ENCODE measurements around the gene RTN4. TPM values are rescaled to one million over a fixed set of nuclear protein-coding genes. Genes with fewer than 3 reads are reported as not detected.

The RTN4 gene
- total and polyA plus RNA-seq, 2 donors from 2014 or later, result 296 to 329 TPM

DNA sequence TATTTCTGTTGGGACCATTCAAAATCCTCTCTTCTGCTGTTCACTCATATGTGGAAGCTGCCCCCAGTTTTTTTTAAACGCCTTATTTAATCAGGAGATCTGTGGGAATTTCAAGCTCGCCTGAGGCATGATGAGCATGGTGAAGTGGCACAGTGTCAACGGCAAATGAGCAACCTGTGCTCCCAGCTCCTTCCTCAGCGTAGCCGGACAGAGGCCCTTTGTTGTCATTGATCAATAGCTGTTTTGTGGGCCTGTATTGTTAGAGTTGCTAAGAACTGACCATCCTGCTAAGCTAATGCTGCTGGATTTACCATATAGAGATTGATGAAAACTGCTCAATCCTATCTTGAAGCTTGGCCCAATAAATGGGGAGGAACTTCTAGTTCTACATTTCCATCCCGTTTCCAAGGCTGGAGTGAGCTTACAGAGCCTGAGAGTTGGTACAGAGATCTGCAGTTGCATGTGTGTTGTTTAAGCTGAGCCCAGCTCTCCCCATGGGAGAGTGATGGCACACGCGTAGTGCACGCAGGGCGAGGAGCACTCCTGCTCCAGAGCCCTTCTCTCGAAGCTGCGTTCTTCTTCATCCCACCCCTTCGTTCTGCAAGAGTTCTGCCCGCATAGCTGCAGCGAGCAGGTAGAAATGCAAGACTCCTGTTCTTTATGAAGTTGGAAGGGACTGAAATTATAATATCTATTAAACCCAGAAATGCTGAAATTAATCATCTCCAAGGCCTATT is 108.8 kb downstream of the RTN4 start:
- Histone ChIP-seq H3K27ac (ENCODE audit: low read depth in 2 of 2, low read length in 2 of 2) (no peak overlapping the region), H3K4me1 (ENCODE audit: control insufficient read depth in 2 of 3, insufficient read depth in 2 of 3, low read depth in 1 of 3, low read length in 3 of 3) (peaks cover 0 to 4% (median 0%) of the 10 kb centered on the region in 3 donors), H3K9me3 (ENCODE audit: control insufficient read depth in 2 of 3, insufficient read depth in 1 of 3, low read length in 3 of 3) (no peaks in the 10 kb centered on the region), H3K9ac (ENCODE audit: low read length in 3 of 3) (no peak overlapping the region), H3K4me3 (ENCODE audit: low read length in 3 of 3) (no peak overlapping the region), H3K36me3 (ENCODE audit: control insufficient read depth in 2 of 3, insufficient read depth in 3 of 3, low read length in 3 of 3) (no peaks in the 10 kb centered on the region), H3K27me3 (ENCODE audit: control insufficient read depth, insufficient read depth, low read length) (no peaks in the 10 kb centered on the region)
- intact Hi-C loops (cut with DNase I), result no loop called here
- DNase-seq (no peak), FAIRE-seq (no peak)
- TF ChIP-seq, protein P1, sequence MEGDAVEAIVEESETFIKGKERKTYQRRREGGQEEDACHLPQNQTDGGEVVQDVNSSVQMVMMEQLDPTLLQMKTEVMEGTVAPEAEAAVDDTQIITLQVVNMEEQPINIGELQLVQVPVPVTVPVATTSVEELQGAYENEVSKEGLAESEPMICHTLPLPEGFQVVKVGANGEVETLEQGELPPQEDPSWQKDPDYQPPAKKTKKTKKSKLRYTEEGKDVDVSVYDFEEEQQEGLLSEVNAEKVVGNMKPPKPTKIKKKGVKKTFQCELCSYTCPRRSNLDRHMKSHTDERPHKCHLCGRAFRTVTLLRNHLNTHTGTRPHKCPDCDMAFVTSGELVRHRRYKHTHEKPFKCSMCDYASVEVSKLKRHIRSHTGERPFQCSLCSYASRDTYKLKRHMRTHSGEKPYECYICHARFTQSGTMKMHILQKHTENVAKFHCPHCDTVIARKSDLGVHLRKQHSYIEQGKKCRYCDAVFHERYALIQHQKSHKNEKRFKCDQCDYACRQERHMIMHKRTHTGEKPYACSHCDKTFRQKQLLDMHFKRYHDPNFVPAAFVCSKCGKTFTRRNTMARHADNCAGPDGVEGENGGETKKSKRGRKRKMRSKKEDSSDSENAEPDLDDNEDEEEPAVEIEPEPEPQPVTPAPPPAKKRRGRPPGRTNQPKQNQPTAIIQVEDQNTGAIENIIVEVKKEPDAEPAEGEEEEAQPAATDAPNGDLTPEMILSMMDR (IDR thresholded peaks at IDR 0.05; ENCODE audit: borderline replicate concordance, extremely low read depth, insufficient read depth), result no peak

DNA sequence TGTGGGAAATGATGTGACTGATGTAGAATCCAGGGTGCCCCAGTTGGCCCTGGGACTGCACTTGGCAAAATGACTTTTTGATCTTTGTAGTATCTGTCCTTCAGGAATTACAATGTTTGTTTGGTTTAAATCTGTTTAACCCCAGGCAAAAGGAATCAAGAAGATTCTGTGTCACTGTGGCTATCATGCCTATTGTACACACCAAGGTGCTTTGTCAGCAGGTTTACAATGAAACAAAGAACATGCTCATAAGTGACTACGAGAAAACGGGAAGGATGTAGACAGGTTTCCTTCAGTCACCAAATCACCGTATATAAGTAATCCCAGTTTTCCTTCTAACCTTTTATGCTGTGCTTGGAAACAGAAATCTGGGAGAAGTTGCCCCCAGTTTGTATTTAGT is 109.5 kb downstream of the RTN4 start:
- intact Hi-C loops (cut with DNase I), result no loop called here
- peaks cover 0 to 4% (median 0%) of the 10 kb centered on the region in 3 donors for H3K4me1 ChIP-seq (ENCODE audit: control insufficient read depth in 2 of 3, insufficient read depth in 2 of 3, low read depth in 1 of 3, low read length in 3 of 3)
- no peaks in the 10 kb centered on the region for H3K36me3 ChIP-seq (ENCODE audit: control insufficient read depth in 2 of 3, insufficient read depth in 3 of 3, low read length in 3 of 3)
- H3K27ac ChIP-seq (ENCODE audit: low read depth in 2 of 2, low read length in 2 of 2), result no peak overlapping the region
- no peak overlapping the region for H3K4me3 ChIP-seq (ENCODE audit: low read length in 3 of 3)
- DNase-seq, result no peak
- H3K27me3 ChIP-seq (ENCODE audit: control insufficient read depth, insufficient read depth, low read length), result no peaks in the 10 kb centered on the region
- TF ChIP-seq, protein P1 (IDR thresholded peaks at IDR 0.05; ENCODE audit: borderline replicate concordance, extremely low read depth, insufficient read depth), result no peak
- FAIRE-seq, result no peak
- no peaks in the 10 kb centered on the region for H3K9me3 ChIP-seq (ENCODE audit: control insufficient read depth in 2 of 3, insufficient read depth in 1 of 3, low read length in 3 of 3)
- no peak overlapping the region for H3K9ac ChIP-seq (ENCODE audit: low read length in 3 of 3)

DNA sequence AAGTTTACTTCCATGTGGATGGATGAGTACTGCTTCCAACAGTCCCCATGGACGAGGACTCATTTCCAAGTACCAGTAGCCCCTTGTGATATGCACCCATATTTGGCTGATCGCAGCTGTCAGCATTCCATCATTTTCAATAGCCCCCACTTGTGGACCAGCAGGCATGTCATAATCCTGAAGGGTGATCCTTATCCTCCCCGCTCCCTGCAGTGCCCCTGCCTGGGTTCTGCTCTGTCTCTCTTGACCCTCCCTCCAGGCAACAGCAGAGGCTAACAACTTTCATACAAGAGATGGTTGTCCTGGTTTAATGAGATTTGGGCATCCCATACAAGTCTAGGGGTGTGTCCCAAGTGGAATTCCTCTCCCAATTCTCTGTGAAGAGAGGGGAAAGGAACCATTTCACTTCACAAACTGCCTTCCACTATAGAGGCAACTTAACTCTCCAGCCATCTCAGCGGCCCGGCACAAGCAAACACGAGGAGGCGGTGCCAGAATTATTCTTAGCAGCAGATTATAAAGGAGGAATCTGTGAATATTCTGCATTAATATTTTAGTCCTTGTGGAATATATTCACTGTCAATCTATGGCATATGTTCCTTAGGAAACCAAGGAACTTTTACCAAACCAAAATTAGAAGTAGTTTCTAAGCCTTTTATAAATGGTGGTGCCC is 110.7 kb downstream of the RTN4 start:
- Histone ChIP-seq H3K36me3 (ENCODE audit: control insufficient read depth in 2 of 3, insufficient read depth in 3 of 3, low read length in 3 of 3) (no peaks in the 10 kb centered on the region), H3K27me3 (ENCODE audit: control insufficient read depth, insufficient read depth, low read length) (no peaks in the 10 kb centered on the region), H3K4me3 (ENCODE audit: low read length in 3 of 3) (no peak overlapping the region), H3K4me1 (ENCODE audit: control insufficient read depth in 2 of 3, insufficient read depth in 2 of 3, low read depth in 1 of 3, low read length in 3 of 3) (no peaks in the 10 kb centered on the region), H3K27ac (ENCODE audit: low read depth in 2 of 2, low read length in 2 of 2) (no peak overlapping the region), H3K9me3 (ENCODE audit: control insufficient read depth in 2 of 3, insufficient read depth in 1 of 3, low read length in 3 of 3) (no peaks in the 10 kb centered on the region), H3K9ac (ENCODE audit: low read length in 3 of 3) (no peak overlapping the region)
- no peak for FAIRE-seq
- intact Hi-C loops (cut with DNase I), result no loop called here
- DNase-seq, result no peak
- TF ChIP-seq, protein P1 (IDR thresholded peaks at IDR 0.05; ENCODE audit: borderline replicate concordance, extremely low read depth, insufficient read depth), result no peak
